HepG2 (cell line): Measurements from ENCODE around the gene FOXA3. TPM values are rescaled to one million over a fixed set of nuclear protein-coding genes. Genes with fewer than 3 reads are reported as not detected.
A peak's percentile ranks its signal among the peaks of the same experiment; 100 is the strongest.

Source experiments
- E2F2 ChIP-seq: sonication (generic); formaldehyde crosslinking; IDR thresholded peaks from 2 replicates; pipeline ENCODE4 v1.4.0; 2020; ENCODE audit warnings: missing genetic modification reagents, borderline replicate concordance
- FOSL1 ChIP-seq: sonication (generic); formaldehyde crosslinking; IDR thresholded peaks from 2 replicates; pipeline ENCODE4 v1.9.0; 2021; ENCODE audit warnings: missing genetic modification reagents, borderline replicate concordance
- HNRNPUL1 ChIP-seq: fragments of 200-400 bp; formaldehyde crosslinking; IDR thresholded peaks from 2 replicates; pipeline ENCODE4 v1.6.1; 2017; ENCODE audit warnings: low read depth, mild to moderate bottlenecking, low read length, moderate library complexity
- MXD3 ChIP-seq: IDR thresholded peaks from 2 replicates; pipeline ENCODE4 v1.6.1; 2016; ENCODE audit warnings: mild to moderate bottlenecking, missing biosample characterization, missing genetic modification reagents
- NR1H2 ChIP-seq: sonication (generic); formaldehyde crosslinking; IDR thresholded peaks from 2 replicates; pipeline ENCODE4 v1.8.1; 2022; ENCODE audit warnings: low read depth, missing genetic modification reagents, borderline replicate concordance
- TSC22D2 ChIP-seq: sonication (generic); formaldehyde crosslinking; IDR thresholded peaks from 2 replicates; pipeline ENCODE4 v1.5.1; 2020; ENCODE audit warnings: missing genetic modification reagents, mild to moderate bottlenecking, borderline replicate concordance
- ZFP36L2 ChIP-seq: sonication (generic); formaldehyde crosslinking; IDR thresholded peaks from 2 replicates; pipeline ENCODE4 v1.4.0; 2020; ENCODE audit warnings: missing genetic modification reagents
- ZNF160 ChIP-seq: sonication (generic); formaldehyde crosslinking; IDR thresholded peaks from 2 replicates; pipeline ENCODE4 v1.8.0; 2022; ENCODE audit warnings: mild to moderate bottlenecking, inconsistent platforms, missing genetic modification reagents
- ZNF501 ChIP-seq: sonication (generic); formaldehyde crosslinking; IDR thresholded peaks from 2 replicates; pipeline ENCODE4 v1.5.1; 2020; ENCODE audit warnings: mild to moderate bottlenecking, moderate library complexity, missing genetic modification reagents
- ZNF781 ChIP-seq: sonication (generic); formaldehyde crosslinking; IDR thresholded peaks from 2 replicates; pipeline ENCODE4 v1.5.1; 2020; ENCODE audit warnings: borderline replicate concordance, mild to moderate bottlenecking, missing genetic modification reagents; ENCODE audit errors: not compliant biosample characterization
- ZNF841 ChIP-seq: sonication (generic); formaldehyde crosslinking; IDR thresholded peaks from 2 replicates; pipeline ENCODE4 v1.8.1; 2023; ENCODE audit warnings: missing genetic modification reagents, borderline replicate concordance
- polyA plus RNA-seq, 8 experiments: library from polyadenylated mRNA; depleted of rRNA in 3 of 8; stranded (reverse) in 7 of 8; unstranded in 1 of 8; fragments of >200 nt; fragmentation: Illumina TruSeq in 4 of 8; extraction: Trizol in 4 of 8; gene quantifications; 2 replicates each; pipeline versions ENCODE4 v1.2.1 to v1.2.3, GENCODE V29; 2011 to 2016; ENCODE audit warnings: low read depth in 4 of 8, missing spikeins in 1 of 8, mixed read lengths in 1 of 8; ENCODE audit not compliant: insufficient read depth in 1 of 8
- total RNA-seq, 5 experiments: library from RNA; depleted of rRNA; stranded (reverse); fragments of >200 nt; fragmentation: Illumina TruSeq; extraction: Trizol; gene quantifications; 2 replicates each; pipeline ENCODE4 v1.2.3, GENCODE V29; 2016; ENCODE audit warnings: low read depth in 1 of 5
- TF ChIP-seq, protein P1 (sequence below): IDR thresholded peaks from 2 replicates; pipeline ENCODE4 v1.6.1; 2016; ENCODE audit warnings: missing biosample characterization, missing genetic modification reagents, low read depth
- TF ChIP-seq, protein P2 (sequence below): sonication (generic); formaldehyde crosslinking; IDR thresholded peaks from 2 replicates; pipeline ENCODE4 v1.5.0; 2020; ENCODE audit warnings: missing genetic modification reagents
- TF ChIP-seq, protein P3 (sequence below): IDR thresholded peaks from 2 replicates; pipeline ENCODE4 v1.6.1; 2016; ENCODE audit warnings: low read depth, missing genetic modification reagents, missing compliant biosample characterization
- TF ChIP-seq, protein P4 (sequence below): sonication (generic); formaldehyde crosslinking; IDR thresholded peaks from 2 replicates; pipeline ENCODE4 v1.4.0; 2020; ENCODE audit warnings: missing genetic modification reagents

FOXA3 gene
- total and polyA plus RNA-seq, 2 of the 13 experiments (the other 11 are each of a cell fraction or from before 2014, with no cell fraction given), result 29.8 to 47.6 TPM

DNA sequence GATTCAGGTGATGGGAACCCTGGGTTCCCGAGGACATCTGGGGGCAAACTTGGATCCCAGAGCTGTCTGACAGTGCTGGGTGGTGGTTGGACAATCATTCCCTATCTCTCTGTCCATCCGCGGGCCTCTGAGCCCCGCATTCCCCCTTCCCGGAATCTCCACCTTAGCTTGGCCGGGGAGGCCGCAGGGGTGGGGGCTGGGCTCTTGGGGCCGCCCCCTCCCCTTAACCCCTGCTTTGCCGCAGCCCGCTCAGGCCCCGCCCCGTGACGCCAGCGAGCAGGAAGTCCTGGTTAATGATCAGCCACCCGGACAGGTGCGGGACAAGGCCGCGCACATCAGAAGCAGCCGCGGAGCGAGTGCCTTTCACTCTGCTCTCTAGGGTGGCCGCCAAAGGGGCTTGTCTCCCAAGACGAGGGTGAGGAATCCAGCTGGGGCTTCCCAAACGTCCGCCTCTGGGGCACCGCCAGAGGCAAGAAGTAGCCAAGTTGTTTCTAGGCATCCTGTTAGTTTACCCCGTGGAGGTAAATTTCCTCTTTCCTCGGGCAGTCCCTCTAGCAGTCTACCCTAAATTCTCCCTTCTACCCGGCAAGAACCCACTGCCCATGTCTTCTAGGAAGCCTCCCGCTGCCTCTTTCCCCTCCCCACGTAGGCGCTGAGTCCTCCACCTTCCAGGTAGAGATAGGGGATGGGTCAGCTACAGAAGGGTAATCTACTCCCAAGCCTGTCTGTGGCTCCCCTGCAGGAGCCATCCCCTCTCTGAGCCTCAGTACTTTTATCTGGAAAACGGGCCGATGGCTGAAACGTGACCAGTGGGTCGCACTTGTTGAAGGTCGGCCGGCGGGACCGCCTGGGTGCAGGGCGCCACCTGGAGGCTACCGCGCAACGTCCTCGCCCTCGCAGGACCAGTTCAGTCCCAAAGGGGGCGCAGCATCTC, 18.8 kb downstream of the FOXA3 start (continued):
- TF ChIP-seq, protein P1, sequence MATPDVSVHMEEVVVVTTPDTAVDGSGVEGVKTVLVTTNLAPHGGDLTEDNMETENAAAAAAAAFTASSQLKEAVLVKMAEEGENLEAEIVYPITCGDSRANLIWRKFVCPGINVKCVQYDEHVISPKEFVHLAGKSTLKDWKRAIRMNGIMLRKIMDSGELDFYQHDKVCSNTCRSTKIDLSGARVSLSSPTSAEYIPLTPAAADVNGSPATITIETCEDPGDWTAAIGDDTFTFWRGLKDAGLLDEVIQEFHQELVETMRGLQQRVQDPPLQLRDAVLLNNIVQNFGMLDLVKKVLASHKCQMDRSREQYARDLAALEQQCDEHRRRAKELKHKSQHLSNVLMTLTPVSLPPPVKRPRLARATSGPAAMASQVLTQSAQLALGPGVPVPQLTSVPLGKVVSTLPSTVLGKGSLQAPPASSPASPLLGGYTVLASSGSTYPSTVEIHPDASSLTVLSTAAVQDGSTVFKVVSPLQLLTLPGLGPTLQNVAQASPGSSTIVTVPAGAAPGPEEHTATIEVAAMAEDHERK (CRISPR knock-in tag), result no peak
- no peak for TF ChIP-seq NR1H2
- peak; percentile 78; the same call in 1 of the 2 replicates for TF ChIP-seq MXD3 (CRISPR knock-in tag)
- peak; percentile 90 for TF ChIP-seq ZNF501 (CRISPR knock-in tag)
- peak; percentile 99 for TF ChIP-seq HNRNPUL1
- TF ChIP-seq, protein P2, sequence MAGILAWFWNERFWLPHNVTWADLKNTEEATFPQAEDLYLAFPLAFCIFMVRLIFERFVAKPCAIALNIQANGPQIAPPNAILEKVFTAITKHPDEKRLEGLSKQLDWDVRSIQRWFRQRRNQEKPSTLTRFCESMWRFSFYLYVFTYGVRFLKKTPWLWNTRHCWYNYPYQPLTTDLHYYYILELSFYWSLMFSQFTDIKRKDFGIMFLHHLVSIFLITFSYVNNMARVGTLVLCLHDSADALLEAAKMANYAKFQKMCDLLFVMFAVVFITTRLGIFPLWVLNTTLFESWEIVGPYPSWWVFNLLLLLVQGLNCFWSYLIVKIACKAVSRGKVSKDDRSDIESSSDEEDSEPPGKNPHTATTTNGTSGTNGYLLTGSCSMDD, result no peak
- peak; percentile 90 for TF ChIP-seq ZNF781 (CRISPR knock-in tag)
- TF ChIP-seq ZNF841 (CRISPR knock-in tag), result no peak
- TF ChIP-seq, protein P3, sequence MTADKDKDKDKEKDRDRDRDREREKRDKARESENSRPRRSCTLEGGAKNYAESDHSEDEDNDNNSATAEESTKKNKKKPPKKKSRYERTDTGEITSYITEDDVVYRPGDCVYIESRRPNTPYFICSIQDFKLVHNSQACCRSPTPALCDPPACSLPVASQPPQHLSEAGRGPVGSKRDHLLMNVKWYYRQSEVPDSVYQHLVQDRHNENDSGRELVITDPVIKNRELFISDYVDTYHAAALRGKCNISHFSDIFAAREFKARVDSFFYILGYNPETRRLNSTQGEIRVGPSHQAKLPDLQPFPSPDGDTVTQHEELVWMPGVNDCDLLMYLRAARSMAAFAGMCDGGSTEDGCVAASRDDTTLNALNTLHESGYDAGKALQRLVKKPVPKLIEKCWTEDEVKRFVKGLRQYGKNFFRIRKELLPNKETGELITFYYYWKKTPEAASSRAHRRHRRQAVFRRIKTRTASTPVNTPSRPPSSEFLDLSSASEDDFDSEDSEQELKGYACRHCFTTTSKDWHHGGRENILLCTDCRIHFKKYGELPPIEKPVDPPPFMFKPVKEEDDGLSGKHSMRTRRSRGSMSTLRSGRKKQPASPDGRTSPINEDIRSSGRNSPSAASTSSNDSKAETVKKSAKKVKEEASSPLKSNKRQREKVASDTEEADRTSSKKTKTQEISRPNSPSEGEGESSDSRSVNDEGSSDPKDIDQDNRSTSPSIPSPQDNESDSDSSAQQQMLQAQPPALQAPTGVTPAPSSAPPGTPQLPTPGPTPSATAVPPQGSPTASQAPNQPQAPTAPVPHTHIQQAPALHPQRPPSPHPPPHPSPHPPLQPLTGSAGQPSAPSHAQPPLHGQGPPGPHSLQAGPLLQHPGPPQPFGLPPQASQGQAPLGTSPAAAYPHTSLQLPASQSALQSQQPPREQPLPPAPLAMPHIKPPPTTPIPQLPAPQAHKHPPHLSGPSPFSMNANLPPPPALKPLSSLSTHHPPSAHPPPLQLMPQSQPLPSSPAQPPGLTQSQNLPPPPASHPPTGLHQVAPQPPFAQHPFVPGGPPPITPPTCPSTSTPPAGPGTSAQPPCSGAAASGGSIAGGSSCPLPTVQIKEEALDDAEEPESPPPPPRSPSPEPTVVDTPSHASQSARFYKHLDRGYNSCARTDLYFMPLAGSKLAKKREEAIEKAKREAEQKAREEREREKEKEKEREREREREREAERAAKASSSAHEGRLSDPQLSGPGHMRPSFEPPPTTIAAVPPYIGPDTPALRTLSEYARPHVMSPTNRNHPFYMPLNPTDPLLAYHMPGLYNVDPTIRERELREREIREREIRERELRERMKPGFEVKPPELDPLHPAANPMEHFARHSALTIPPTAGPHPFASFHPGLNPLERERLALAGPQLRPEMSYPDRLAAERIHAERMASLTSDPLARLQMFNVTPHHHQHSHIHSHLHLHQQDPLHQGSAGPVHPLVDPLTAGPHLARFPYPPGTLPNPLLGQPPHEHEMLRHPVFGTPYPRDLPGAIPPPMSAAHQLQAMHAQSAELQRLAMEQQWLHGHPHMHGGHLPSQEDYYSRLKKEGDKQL (CRISPR knock-in tag), result 0 out of 2 replicates have a peak, but pooled peaks have one; percentile 25
- no peak for TF ChIP-seq FOSL1 (CRISPR knock-in tag)
- TF ChIP-seq, protein P4, sequence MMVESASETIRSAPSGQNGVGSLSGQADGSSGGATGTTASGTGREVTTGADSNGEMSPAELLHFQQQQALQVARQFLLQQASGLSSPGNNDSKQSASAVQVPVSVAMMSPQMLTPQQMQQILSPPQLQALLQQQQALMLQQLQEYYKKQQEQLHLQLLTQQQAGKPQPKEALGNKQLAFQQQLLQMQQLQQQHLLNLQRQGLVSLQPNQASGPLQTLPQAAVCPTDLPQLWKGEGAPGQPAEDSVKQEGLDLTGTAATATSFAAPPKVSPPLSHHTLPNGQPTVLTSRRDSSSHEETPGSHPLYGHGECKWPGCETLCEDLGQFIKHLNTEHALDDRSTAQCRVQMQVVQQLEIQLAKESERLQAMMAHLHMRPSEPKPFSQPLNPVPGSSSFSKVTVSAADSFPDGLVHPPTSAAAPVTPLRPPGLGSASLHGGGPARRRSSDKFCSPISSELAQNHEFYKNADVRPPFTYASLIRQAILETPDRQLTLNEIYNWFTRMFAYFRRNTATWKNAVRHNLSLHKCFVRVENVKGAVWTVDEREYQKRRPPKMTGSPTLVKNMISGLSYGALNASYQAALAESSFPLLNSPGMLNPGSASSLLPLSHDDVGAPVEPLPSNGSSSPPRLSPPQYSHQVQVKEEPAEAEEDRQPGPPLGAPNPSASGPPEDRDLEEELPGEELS (CRISPR knock-in tag), result peak; percentile 85
- TF ChIP-seq TSC22D2 (CRISPR knock-in tag), result 0 out of 2 replicates have a peak, but pooled peaks have one; percentile 59
- 0 out of 2 replicates have a peak, but pooled peaks have one; percentile 13 for TF ChIP-seq E2F2 (CRISPR knock-in tag)
- TF ChIP-seq ZFP36L2 (CRISPR knock-in tag), result no peak
- TF ChIP-seq ZNF160 (CRISPR knock-in tag), result no peak
